A673 (cell line): Measurements from ENCODE around the gene SH2D4B.

Source experiments
- CTCF ChIP-seq: fragments of 300-800, 200-600 bp; sonication (generic); conservative IDR thresholded peaks from 2 replicates; pipeline ENCODE4 v1.5.1; 2017; ENCODE audit warnings: low read depth, mild to moderate bottlenecking, antibody characterized with exemption, low read length, moderate library complexity, mixed read lengths
- EZH2 ChIP-seq: fragments of 200-600 bp; sonication (generic); IDR thresholded peaks from 2 replicates; pipeline ENCODE4 v1.6.1; 2017; ENCODE audit warnings: borderline replicate concordance, low read depth, mild to moderate bottlenecking, mixed read lengths, antibody characterized with exemption, low read length; ENCODE audit not compliant: poor library complexity, severe bottlenecking

- TF ChIP-seq CTCF (no peak), EZH2 (no peak)
Observed at GRCh38 chr10:80685355-80685754, 147.7 kb downstream of the SH2D4B start.
